ENCODE results near the gene EPHB4. TPM values are rescaled to one million over a fixed set of nuclear protein-coding genes. Genes with fewer than 3 reads are reported as not detected.

The EPHB4 gene
- total and polyA plus RNA-seq, 2 of the 4 experiments (the other 2 are of a cell fraction): 34.5 to 36.4 TPM

- no peak overlapping the region for H3K27ac ChIP-seq (ENCODE audit: insufficient read depth, low read length)
- no peak overlapping the region for H2BK5ac ChIP-seq (ENCODE audit: low read depth, low read length, poor library complexity, severe bottlenecking)
- H3K14ac ChIP-seq (replicated peaks; ENCODE audit: low read depth, low read length): no peak overlapping the region
- intact Hi-C loops (cut with micrococcal nuclease) (no loop called here), dilution Hi-C loops (cut with HindIII; ENCODE audit: low sequenced_read_pairs, unreplicated experiment) (no loop called here), in situ Hi-C loops (cut with MboI; ENCODE audit: low sequenced_read_pairs) (no loop called here)
- H2BK120ac ChIP-seq (ENCODE audit: low read depth, low read length): no peak overlapping the region
- no CpG with 5 or more reads among the region's 1 CpG for WGBS, 2 experiments (ENCODE audit: extremely low coverage in 2 of 2, insufficient read length in 1 of 2)
- no peak overlapping the region for H3K9ac ChIP-seq (ENCODE audit: low read depth, low read length)
- DNase-seq: no peak
- H3K36me3 ChIP-seq (ENCODE audit: control insufficient read depth, insufficient read depth, low read length): no peaks in the 10 kb centered on the region
- H3K4me3 ChIP-seq (ENCODE audit: insufficient read depth, low read depth, low read length): no peak overlapping the region
- H3K23ac ChIP-seq (ENCODE audit: low read depth, low read length): no peak overlapping the region
- H4K20me1 ChIP-seq (ENCODE audit: insufficient read depth, low read length): no peaks in the 10 kb centered on the region
- no peak overlapping the region for H4K91ac ChIP-seq (ENCODE audit: insufficient read depth, low read depth, low read length)
- H3K9me3 ChIP-seq (ENCODE audit: control insufficient read depth, insufficient read depth, low read length): peaks cover 2% of the 10 kb centered on the region
- H3K56ac ChIP-seq (ENCODE audit: extremely low read depth, insufficient read depth, low read length): no peak overlapping the region
- H2AK9ac ChIP-seq (replicated peaks; ENCODE audit: low read depth, low read length, poor library complexity): no peak overlapping the region
- H2BK20ac ChIP-seq (ENCODE audit: low read depth, low read length): no peak overlapping the region
- no peak for ATAC-seq (ENCODE audit: low read depth)
- no peaks in the 10 kb centered on the region for H3K4me1 ChIP-seq (ENCODE audit: control insufficient read depth, insufficient read depth, low read length)
- no peak overlapping the region for H4K5ac ChIP-seq (ENCODE audit: low read depth, low read length)
- no peak overlapping the region for H3K4me2 ChIP-seq (ENCODE audit: low read depth, low read length)
- H2BK15ac ChIP-seq (ENCODE audit: low read depth, low read length): no peak overlapping the region
- H3K4ac ChIP-seq (ENCODE audit: low read depth, low read length): no peak overlapping the region
- no peak overlapping the region for H3K18ac ChIP-seq (ENCODE audit: low read depth, low read length)
- TF ChIP-seq MAZ (IDR thresholded peaks at IDR 0.05; ENCODE audit: borderline replicate concordance, low read depth, low read length) (no peak), SMC3 (IDR thresholded peaks at IDR 0.05; ENCODE audit: low read depth, low read length) (no peak), RCOR1 (IDR thresholded peaks at IDR 0.05; ENCODE audit: insufficient replicate concordance, low read length) (no peak), USF2 (IDR thresholded peaks at IDR 0.05; ENCODE audit: low read depth, low read length) (no peak), ELK1 (IDR thresholded peaks at IDR 0.05; ENCODE audit: borderline replicate concordance, low read depth, low read length) (no peak), BHLHE40 (IDR thresholded peaks at IDR 0.05; ENCODE audit: low read depth, low read length) (no peak), POLR2A (IDR thresholded peaks at IDR 0.05; ENCODE audit: low read depth, low read length) (no peak), CTCF (conservative IDR thresholded peaks at IDR 0.05; ENCODE audit: low read depth, low read length) (no peak), CEBPB (IDR thresholded peaks at IDR 0.05; ENCODE audit: low read depth, low read length) (no peak), NFE2L2 (IDR thresholded peaks at IDR 0.05; ENCODE audit: low read depth, low read length) (no peak), CHD1 (IDR thresholded peaks at IDR 0.05; ENCODE audit: low read depth, low read length) (no peak), MAFK (IDR thresholded peaks at IDR 0.05; ENCODE audit: low read depth, low read length) (no peak), RAD21 (IDR thresholded peaks at IDR 0.05; ENCODE audit: low read length) (no peak), RFX5 (IDR thresholded peaks at IDR 0.05; ENCODE audit: low read depth, low read length) (no peak), MXI1 (IDR thresholded peaks at IDR 0.05; ENCODE audit: borderline replicate concordance, low read depth, low read length) (no peak), FOS (IDR thresholded peaks at IDR 0.05; ENCODE audit: low read depth, low read length) (no peak)
- H2AFZ ChIP-seq (replicated peaks; ENCODE audit: low read length, poor library complexity): no peak overlapping the region
- H3K79me1 ChIP-seq (ENCODE audit: low read depth in 1 of 2, low read length in 2 of 2): no peaks in the 10 kb centered on the region
- H3K9me1 ChIP-seq (ENCODE audit: insufficient read depth, low read length): no peaks in the 10 kb centered on the region
- POLR2A ChIA-PET (ENCODE audit: unreplicated experiment): no interaction called here
- no peak overlapping the region for H4K8ac ChIP-seq (ENCODE audit: low read depth in 2 of 2, low read length in 2 of 2)
- CTCF ChIA-PET: no interaction called here
- BruUV-seq (replicated peaks): no TSS peak
- no peak overlapping the region for H2AK5ac ChIP-seq (ENCODE audit: low read depth, low read length)
- H3K27me3 ChIP-seq (ENCODE audit: control insufficient read depth, insufficient read depth, low read length): peaks cover 28% of the 10 kb centered on the region
Measured at GRCh38 chr7:100786323-100786722, 41.0 kb downstream of the EPHB4 start.

Measured in IMR-90 (cell line).